GM19239 (cell line): ENCODE measurements around the gene UBE2V1.
A peak's percentile ranks its signal among the peaks of the same experiment; 100 is the strongest.

ENCODE experiments used
- DNase-seq: peaks from one replicate; pipeline ENCODE4 v3.0.0; 2011; ENCODE audit warnings: low spot score; ENCODE audit not compliant: insufficient read length
- FAIRE-seq: peaks from 2 replicates; lab custom pipeline; 2011; peaks lifted over from hg19 to GRCh38; lab: Jason Lieb, UNC

The UBE2V1 gene

GRCh38 chr20:50052550-50053361 lies 60.2 kb downstream of the UBE2V1 start:
- FAIRE-seq, result no peak

GRCh38 chr20:50050660-50051308 lies 62.2 kb downstream of the UBE2V1 start:
- DNase-seq, result no peak
- FAIRE-seq, result no peak

More at GRCh38 chr20:50052550-50053361, 60.2 kb downstream of the UBE2V1 start:
- DNase-seq, result no peak

GRCh38 chr20:50050214-50050613 lies 62.7 kb downstream of the UBE2V1 start:
- no peak for FAIRE-seq
- DNase-seq, result no peak

- DNase-seq (no peak), FAIRE-seq (no peak)
Observed at GRCh38 chr20:50049442-50050026, 63.4 kb downstream of the UBE2V1 start.

GRCh38 chr20:50048420-50049166 lies 64.4 kb downstream of the UBE2V1 start:
- no peak for DNase-seq

GRCh38 chr20:50044353-50044960 lies 68.5 kb downstream of the UBE2V1 start:
- no peak for FAIRE-seq
- DNase-seq, result no peak

More at GRCh38 chr20:50048420-50049166, 64.4 kb downstream of the UBE2V1 start:
- FAIRE-seq, result no peak

- FAIRE-seq (no peak), DNase-seq (no peak)
Observed at GRCh38 chr20:50043573-50044352, 69.2 kb downstream of the UBE2V1 start.

- DNase-seq (no peak), FAIRE-seq (no peak)
Observed at GRCh38 chr20:50042370-50043313, 70.3 kb downstream of the UBE2V1 start.

GRCh38 chr20:50041246-50041873 lies 71.6 kb downstream of the UBE2V1 start:
- peak; percentile 54 for DNase-seq
- FAIRE-seq, result peak; percentile 21

GRCh38 chr20:50040432-50041245 lies 72.3 kb downstream of the UBE2V1 start:
- FAIRE-seq, result no peak
- DNase-seq, result no peak

GRCh38 chr20:50039706-50040431 lies 73.1 kb downstream of the UBE2V1 start:
- FAIRE-seq (no peak), DNase-seq (no peak)

- no peak for FAIRE-seq
- DNase-seq, result no peak
Observed at GRCh38 chr20:50038574-50038991, 74.4 kb downstream of the UBE2V1 start.

GRCh38 chr20:50038169-50038568 lies 74.8 kb downstream of the UBE2V1 start:
- FAIRE-seq (no peak), DNase-seq (no peak)

- FAIRE-seq (no peak), DNase-seq (no peak)
Observed at GRCh38 chr20:50037575-50037974, 75.4 kb downstream of the UBE2V1 start.

GRCh38 chr20:50037123-50037522 lies 75.8 kb downstream of the UBE2V1 start:
- DNase-seq (no peak), FAIRE-seq (no peak)

- DNase-seq, result no peak
Observed at GRCh38 chr20:50036703-50037102, 76.2 kb downstream of the UBE2V1 start.

More at GRCh38 chr20:50036703-50037102, 76.2 kb downstream of the UBE2V1 start:
- no peak for FAIRE-seq
